Measurements from ENCODE around the gene KRTAP10-4.

Gene KRTAP10-4

GRCh38 chr21:44550807-44551206 lies 22.7 kb upstream of the KRTAP10-4 start:
- no peak for TF ChIP-seq CTCF (IDR thresholded peaks at IDR 0.05)

- no peak for TF ChIP-seq CTCF (IDR thresholded peaks at IDR 0.05)
Observed at GRCh38 chr21:44551340-44551961, 22.1 kb upstream of the KRTAP10-4 start, which contains the start of gene KRTAP10-2. KRTAP10-2 (minus strand) TSS chr21:44551505; CDS start chr21:44551458, 47 bp downstream.

GRCh38 chr21:44552136-44552535 lies 21.4 kb upstream of the KRTAP10-4 start:
- no peak for TF ChIP-seq CTCF (IDR thresholded peaks at IDR 0.05)

GRCh38 chr21:44552681-44553080 lies 20.8 kb upstream of the KRTAP10-4 start:
- TF ChIP-seq CTCF (IDR thresholded peaks at IDR 0.05), result no peak

- no peak for TF ChIP-seq CTCF (IDR thresholded peaks at IDR 0.05)
Observed at GRCh38 chr21:44555200-44555875, 18.2 kb upstream of the KRTAP10-4 start.

GRCh38 chr21:44556879-44557278 lies 16.6 kb upstream of the KRTAP10-4 start:
- TF ChIP-seq CTCF (IDR thresholded peaks at IDR 0.05), result no peak

- TF ChIP-seq CTCF (IDR thresholded peaks at IDR 0.05), result no peak
Observed at GRCh38 chr21:44557491-44558328, 15.8 kb upstream of the KRTAP10-4 start.

All from LNCAP (cell line).